Astrocyte of the spinal cord (primary cell): ENCODE data around the gene ARL8A.

Experiments used
- DNase-seq: peaks from one replicate; pipeline ENCODE4 v3.0.0; 2011; ENCODE audit warnings: low read depth, low spot score
- H3K4me3 ChIP-seq: 2 replicates; pipeline ENCODE4 v1.5.1; 2011; ENCODE audit warnings: low read depth, mild to moderate bottlenecking, low read length, moderate library complexity
- in situ Hi-C: cut with HindIII; loops from 2 replicates; pipeline ENCODE4 v1.10.0; 2017; ENCODE audit warnings: low sequenced_read_pairs
- TF ChIP-seq, protein P1 (sequence below): IDR thresholded peaks from 2 replicates; pipeline ENCODE4 v1.5.1; 2012; ENCODE audit warnings: low read depth, mild to moderate bottlenecking, low read length, inconsistent platforms

ARL8A gene

DNA sequence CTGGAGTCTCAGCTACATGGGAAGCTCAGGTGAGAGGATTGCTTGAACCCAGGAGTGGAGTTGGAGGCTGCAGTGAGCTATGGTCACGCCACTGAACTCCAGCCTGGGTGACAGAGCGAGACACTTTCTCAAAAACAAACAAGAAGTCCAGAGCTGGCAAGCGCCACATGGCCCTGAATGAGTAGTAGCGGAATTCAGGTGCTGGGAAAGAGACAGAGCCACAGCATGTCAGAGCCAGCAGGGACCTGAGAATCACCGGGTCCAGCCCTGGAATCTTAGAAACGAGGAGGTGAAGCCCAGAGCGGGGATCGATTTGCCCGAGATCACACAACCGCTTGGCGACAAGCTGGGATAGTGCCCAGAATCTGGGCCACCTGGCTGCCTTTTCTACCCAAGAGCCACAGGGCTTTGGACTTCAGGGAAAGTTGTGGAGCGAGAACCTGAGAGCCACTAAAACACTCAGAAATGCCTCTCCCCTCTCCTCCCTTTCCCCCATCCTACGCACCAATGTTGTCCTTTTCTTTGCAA is 9.8 kb downstream of the ARL8A start:
- no peak overlapping the region for H3K4me3 ChIP-seq
- TF ChIP-seq, protein P1, sequence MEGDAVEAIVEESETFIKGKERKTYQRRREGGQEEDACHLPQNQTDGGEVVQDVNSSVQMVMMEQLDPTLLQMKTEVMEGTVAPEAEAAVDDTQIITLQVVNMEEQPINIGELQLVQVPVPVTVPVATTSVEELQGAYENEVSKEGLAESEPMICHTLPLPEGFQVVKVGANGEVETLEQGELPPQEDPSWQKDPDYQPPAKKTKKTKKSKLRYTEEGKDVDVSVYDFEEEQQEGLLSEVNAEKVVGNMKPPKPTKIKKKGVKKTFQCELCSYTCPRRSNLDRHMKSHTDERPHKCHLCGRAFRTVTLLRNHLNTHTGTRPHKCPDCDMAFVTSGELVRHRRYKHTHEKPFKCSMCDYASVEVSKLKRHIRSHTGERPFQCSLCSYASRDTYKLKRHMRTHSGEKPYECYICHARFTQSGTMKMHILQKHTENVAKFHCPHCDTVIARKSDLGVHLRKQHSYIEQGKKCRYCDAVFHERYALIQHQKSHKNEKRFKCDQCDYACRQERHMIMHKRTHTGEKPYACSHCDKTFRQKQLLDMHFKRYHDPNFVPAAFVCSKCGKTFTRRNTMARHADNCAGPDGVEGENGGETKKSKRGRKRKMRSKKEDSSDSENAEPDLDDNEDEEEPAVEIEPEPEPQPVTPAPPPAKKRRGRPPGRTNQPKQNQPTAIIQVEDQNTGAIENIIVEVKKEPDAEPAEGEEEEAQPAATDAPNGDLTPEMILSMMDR, result no peak
- in situ Hi-C loops, result no loop called here
- no peak for DNase-seq

DNA sequence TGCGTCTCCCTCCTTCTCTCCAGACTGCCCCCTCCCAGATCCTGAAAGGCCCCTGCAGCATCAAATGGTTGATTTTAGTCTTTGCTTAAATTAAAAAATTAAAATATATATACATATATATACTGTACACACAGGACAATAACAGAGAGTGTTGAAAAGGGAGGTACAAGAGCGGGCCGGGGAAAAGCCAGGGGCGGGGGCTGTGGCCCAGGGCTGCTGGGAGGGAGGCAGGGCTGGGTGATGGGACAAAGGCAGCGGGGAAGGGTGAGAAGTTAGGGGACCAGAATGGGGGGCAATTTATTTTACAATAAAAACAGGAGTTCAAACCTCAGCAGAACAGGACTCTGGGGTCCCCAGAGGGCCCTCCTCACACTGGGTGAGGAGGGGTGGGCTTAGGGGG is 10.5 kb downstream of the ARL8A start:
- no peak for DNase-seq
- in situ Hi-C loops, result no loop called here
- no peak overlapping the region for H3K4me3 ChIP-seq
- TF ChIP-seq, protein P1, result no peak

DNA sequence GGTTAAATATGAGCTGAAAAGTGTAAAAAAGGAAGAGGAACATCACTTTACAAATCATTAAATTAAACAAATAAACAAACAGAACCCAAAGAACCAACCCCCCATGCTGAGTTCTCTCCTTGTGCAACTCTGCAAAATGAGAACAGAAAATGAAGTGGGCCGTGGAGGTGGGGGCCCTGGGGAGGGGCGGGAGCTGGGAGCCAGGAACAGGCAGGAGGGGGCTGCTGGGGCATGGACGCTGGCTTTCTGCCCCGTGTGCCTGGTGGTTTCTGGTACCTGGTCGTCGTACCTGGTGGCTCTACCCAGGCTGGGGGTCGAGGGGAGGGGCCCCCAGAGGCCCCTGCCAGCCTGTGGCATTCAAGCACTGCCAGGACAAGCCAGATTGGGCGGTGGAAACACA is 11.0 kb downstream of the ARL8A start:
- in situ Hi-C loops, result no loop called here

DNA sequence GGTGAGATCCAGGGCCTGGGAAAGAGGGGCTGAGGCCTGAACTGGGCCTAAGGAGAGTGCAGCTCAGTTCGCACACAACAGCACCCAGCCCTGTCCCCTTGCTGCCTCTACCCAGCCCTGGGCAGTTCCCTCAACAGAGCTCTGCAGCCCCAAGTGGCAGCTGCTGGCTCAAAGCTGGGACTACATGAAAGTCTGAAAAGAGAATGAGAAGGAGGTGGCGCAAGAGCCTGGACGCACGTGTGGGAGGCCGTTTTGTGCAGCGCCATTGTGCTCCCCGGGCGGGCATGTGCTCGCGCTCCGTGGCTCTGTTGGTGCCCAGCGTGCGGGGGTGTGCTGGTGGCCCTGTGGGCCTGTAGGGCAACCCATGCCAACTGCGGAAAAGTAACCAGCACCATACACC is 11.5 kb downstream of the ARL8A start:
- H3K4me3 ChIP-seq, result no peak overlapping the region
- in situ Hi-C loops, result no loop called here
- DNase-seq, result no peak
- TF ChIP-seq, protein P1, result no peak

More for the DNA sequence above, 11.0 kb downstream of the ARL8A start:
- TF ChIP-seq, protein P1, result no peak
- H3K4me3 ChIP-seq, result no peak overlapping the region
- no peak for DNase-seq

DNA sequence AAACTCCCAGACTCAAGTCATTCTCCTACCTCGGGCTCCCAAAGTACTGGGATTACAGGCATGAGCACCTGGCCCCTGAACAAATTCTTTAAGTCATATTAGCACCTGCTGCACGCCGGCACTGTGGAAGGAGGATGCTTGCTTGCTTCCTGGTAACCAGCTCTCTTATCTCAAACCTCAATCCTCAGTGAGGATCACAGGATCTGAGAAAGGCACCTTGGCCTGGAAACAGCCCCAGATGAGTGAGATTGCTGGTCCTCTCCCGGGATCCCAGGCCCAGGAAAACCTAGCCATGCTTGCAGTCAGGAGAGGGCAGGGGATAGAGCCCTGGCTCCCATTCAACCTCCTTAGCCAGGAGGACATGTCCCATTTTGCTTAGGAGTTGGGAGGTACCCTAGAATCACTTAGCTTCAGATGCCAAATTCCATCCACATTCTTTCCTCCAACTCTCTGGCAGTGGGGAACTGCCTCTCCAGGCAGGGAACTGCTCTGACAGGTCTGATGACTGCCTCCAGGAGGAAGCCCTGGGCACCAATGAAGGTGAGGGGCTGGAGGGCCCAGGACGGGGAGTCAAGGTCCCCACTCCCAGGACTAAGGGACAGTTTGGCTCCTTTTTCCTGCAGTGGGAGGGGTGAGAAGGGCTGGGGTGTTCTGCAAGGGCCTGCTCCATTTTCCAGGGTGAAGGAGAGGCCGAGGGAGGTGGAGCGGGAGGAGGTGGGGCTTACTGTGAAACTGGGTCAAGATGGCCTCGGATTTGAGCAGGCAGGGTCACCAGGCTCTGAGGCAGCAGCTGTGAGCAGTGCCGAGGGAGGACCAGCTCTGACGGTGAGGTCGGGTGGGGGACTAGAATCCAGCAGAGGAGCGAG is 12.3 kb downstream of the ARL8A start:
- TF ChIP-seq, protein P1, result no peak
- in situ Hi-C loops, result no loop called here
- DNase-seq, result no peak
- H3K4me3 ChIP-seq, result no peak overlapping the region

DNA sequence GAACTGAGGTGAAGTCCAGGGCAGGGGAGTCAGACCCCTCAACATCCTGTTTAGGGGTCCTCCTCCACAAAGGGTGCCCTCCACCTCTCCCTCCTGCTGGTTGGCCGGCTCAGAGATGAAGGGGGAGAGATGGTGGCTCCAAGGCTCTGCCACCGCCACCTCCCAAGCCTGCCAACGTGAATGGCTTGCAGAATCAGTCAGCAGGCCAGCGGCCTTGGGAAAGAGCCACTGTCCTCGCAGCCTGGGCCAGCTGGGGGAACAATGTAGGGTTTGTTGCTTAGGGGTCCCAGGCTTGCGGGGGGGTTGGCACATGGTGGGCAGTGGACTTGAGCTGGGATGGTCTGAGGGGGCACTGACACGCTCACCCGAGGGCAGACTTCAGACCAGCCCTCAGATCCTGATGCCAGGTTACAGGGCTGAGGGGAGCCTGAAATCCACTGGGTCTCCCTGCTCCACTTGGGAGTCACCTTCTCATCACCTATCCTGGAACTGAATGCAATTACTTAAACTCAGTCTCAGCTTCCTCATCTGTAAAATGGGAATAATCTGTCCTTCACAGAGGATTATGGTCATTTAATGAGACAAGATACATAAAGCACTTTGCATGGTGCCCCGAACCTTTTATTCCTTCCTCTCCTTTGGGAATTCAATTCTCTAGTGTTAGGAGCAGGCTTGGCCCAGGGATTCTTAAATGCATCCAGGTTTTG is 13.6 kb downstream of the ARL8A start:
- TF ChIP-seq, protein P1, result no peak
- in situ Hi-C loops, result no loop called here
- DNase-seq, result no peak
- no peak overlapping the region for H3K4me3 ChIP-seq
